Measurements from ENCODE around the gene GADD45G.
A peak's percentile ranks its signal among the peaks of the same experiment; 100 is the strongest.

GADD45G gene

GRCh38 chr9:89604729-89605464 is at the start of gene GADD45G:
GADD45G (plus strand) TSS chr9:89605012; CDS start chr9:89605122, 110 bp downstream.
- no peak for TF ChIP-seq CTCF (IDR thresholded peaks at IDR 0.05; ENCODE audit: low read depth, low read length)
- peak within 1 kb of the TSS; percentile 21 for H3K4me3 ChIP-seq (ENCODE audit: low read depth, low read length)

- no peak for TF ChIP-seq CTCF (IDR thresholded peaks at IDR 0.05; ENCODE audit: low read depth, low read length)
- no peak overlapping the region for H3K4me3 ChIP-seq (ENCODE audit: low read depth, low read length)
Measured at GRCh38 chr9:89555036-89555415, 49.8 kb upstream of the GADD45G start.

GRCh38 chr9:89555451-89556375 is 49.1 kb upstream of the GADD45G start:
- H3K4me3 ChIP-seq (ENCODE audit: low read depth, low read length) = no peak overlapping the region
- no peak for TF ChIP-seq CTCF (IDR thresholded peaks at IDR 0.05; ENCODE audit: low read depth, low read length)

GRCh38 chr9:89558196-89558899 is 46.5 kb upstream of the GADD45G start:
- H3K4me3 ChIP-seq (ENCODE audit: low read depth, low read length) = no peak overlapping the region
- TF ChIP-seq CTCF (IDR thresholded peaks at IDR 0.05; ENCODE audit: low read depth, low read length) = no peak

- TF ChIP-seq CTCF (IDR thresholded peaks at IDR 0.05; ENCODE audit: low read depth, low read length) = no peak
- H3K4me3 ChIP-seq (ENCODE audit: low read depth, low read length) = no peak overlapping the region
Measured at GRCh38 chr9:89558948-89559347, 45.9 kb upstream of the GADD45G start.

GRCh38 chr9:89562186-89562814 is 42.5 kb upstream of the GADD45G start:
- no peak for TF ChIP-seq CTCF (IDR thresholded peaks at IDR 0.05; ENCODE audit: low read depth, low read length)
- no peak overlapping the region for H3K4me3 ChIP-seq (ENCODE audit: low read depth, low read length)

Measured in WI38 (cell line).